ENCODE data around the gene UBE2J2.

UBE2J2 gene

DNA sequence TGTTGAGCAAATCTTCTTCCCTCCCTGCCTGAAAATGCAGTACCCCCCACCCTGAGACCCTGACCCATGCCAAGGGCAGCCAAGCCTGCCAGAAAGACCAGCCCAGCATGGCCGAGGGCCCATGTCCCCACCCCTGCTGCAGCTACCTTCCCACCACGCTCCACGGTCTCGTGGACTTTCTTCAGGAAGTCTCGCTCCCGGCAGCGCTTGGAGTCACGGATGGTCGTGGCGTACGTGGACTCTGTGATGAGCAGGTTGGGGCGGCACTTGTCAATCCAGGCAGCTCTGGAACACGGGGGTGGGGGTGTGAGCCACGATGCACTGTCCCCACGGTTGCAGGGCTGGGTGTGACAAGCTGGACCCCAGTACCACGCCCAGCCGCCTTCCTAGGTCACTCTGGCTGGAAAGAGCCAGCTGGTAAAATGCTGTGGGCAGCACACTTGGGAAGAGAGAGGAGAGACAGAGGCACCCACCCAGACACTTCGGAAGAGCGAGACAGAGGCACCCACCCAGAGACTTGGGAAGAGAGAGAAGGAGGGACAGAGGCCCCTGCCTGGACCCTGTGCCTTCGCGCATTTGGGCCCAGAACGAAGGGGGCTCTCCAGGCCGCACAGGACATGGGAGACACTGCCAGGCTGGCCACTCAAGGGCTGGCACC, 41.2 kb upstream of the UBE2J2 start:
- Histone ChIP-seq H3K27ac (ENCODE audit: low read length) (no peak overlapping the region), H3K4me1 (ENCODE audit: insufficient read depth, low read length) (peaks cover 11% of the 10 kb centered on the region), H3K9ac (ENCODE audit: low read depth, low read length) (peak overlapping the region; percentile 79; the same call in 1 of the 2 replicates), H3K27me3 (ENCODE audit: insufficient read depth, low read length) (no peaks in the 10 kb centered on the region), H3K9me3 (ENCODE audit: insufficient read depth, low read depth, low read length) (no peaks in the 10 kb centered on the region), H3K36me3 (ENCODE audit: insufficient read depth, low read depth, low read length) (peaks cover 70% of the 10 kb centered on the region), H3K4me3 (ENCODE audit: low read length) (peak overlapping the region; percentile 33; the same call in 1 of the 2 replicates)

- H3K9me3 ChIP-seq (ENCODE audit: insufficient read depth, low read depth, low read length) = no peaks in the 10 kb centered on the region
- H3K4me1 ChIP-seq (ENCODE audit: insufficient read depth, low read length) = peaks cover 11% of the 10 kb centered on the region
- no peak overlapping the region for H3K4me3 ChIP-seq (ENCODE audit: low read length)
- peaks cover 64% of the 10 kb centered on the region for H3K36me3 ChIP-seq (ENCODE audit: insufficient read depth, low read depth, low read length)
- H3K27me3 ChIP-seq (ENCODE audit: insufficient read depth, low read length) = no peaks in the 10 kb centered on the region
- H3K9ac ChIP-seq (ENCODE audit: low read depth, low read length) = no peak overlapping the region
- H3K27ac ChIP-seq (ENCODE audit: low read length) = no peak overlapping the region
Observed at GRCh38 chr1:1314237-1314586, 40.6 kb upstream of the UBE2J2 start.

GRCh38 chr1:1313500-1314236, 40.0 kb upstream of the UBE2J2 start:
- Histone ChIP-seq H3K36me3 (ENCODE audit: insufficient read depth, low read depth, low read length) (peaks cover 59% of the 10 kb centered on the region), H3K4me3 (ENCODE audit: low read length) (no peak overlapping the region), H3K9ac (ENCODE audit: low read depth, low read length) (no peak overlapping the region), H3K27ac (ENCODE audit: low read length) (no peak overlapping the region), H3K9me3 (ENCODE audit: insufficient read depth, low read depth, low read length) (no peaks in the 10 kb centered on the region), H3K27me3 (ENCODE audit: insufficient read depth, low read length) (no peaks in the 10 kb centered on the region), H3K4me1 (ENCODE audit: insufficient read depth, low read length) (peaks cover 11% of the 10 kb centered on the region)

- no peaks in the 10 kb centered on the region for H3K27me3 ChIP-seq (ENCODE audit: insufficient read depth, low read length)
- peaks cover 11% of the 10 kb centered on the region for H3K4me1 ChIP-seq (ENCODE audit: insufficient read depth, low read length)
- no peak overlapping the region for H3K9ac ChIP-seq (ENCODE audit: low read depth, low read length)
- H3K9me3 ChIP-seq (ENCODE audit: insufficient read depth, low read depth, low read length) = no peaks in the 10 kb centered on the region
- H3K36me3 ChIP-seq (ENCODE audit: insufficient read depth, low read depth, low read length) = peaks cover 52% of the 10 kb centered on the region
- H3K27ac ChIP-seq (ENCODE audit: low read length) = no peak overlapping the region
- H3K4me3 ChIP-seq (ENCODE audit: low read length) = no peak overlapping the region
Observed at GRCh38 chr1:1312450-1313314, 39.0 kb upstream of the UBE2J2 start.

DNA sequence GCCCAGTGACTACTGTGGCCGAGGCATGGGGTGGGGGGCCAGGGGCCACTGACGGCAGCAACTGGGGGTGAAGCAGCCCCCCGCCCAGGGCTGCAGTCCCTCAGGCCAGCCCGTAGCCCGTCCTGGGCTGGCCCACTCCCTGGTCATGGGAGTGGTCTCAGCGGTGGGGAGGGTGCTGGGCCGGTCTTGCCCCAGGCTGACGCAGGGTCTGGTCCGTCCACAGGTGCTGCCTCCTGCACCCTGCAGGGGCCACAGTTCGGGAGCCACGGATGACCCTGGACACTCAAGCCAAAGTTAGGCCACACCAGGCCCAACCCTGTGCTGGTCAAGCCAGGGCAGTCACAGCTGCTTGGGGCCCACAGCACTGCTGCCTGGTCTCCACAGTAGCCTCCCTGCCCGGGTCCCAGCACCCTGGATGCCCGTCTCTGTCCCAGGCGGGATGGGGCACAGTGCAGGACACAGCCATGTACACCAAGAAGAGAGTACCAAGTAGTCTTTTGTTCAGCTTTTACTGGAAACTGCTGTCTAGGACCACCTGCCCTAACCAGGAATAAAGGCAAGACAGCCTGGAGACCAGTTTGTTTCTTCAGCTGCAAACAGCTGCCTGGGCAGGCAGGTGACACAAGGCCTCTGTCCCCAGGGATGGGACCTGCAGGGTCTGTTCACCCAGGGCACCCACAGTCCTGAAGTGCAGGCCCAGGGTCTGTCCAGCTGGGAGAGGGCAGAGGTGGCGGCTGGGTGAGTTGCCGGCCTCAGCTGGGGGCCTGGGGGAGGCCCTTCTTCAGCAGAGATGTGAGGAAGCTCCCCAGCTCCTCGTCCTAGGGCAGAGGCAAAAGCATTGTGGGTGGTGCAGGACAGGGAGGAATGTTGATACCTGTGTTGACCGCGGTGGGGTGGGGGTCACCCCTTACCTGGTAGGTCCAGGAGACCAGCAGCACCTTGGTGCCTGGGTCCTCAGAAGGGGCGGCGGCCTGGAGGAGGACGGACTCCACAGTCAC, 37.8 kb upstream of the UBE2J2 start:
- no peak overlapping the region for H3K9ac ChIP-seq (ENCODE audit: low read depth, low read length)
- peaks cover 8% of the 10 kb centered on the region; the same call in 1 of the 2 replicates for H3K27me3 ChIP-seq (ENCODE audit: insufficient read depth, low read length)
- no peak overlapping the region for H3K27ac ChIP-seq (ENCODE audit: low read length)
- no peak overlapping the region for H3K4me3 ChIP-seq (ENCODE audit: low read length)
- peaks cover 46% of the 10 kb centered on the region for H3K36me3 ChIP-seq (ENCODE audit: insufficient read depth, low read depth, low read length)
- no peaks in the 10 kb centered on the region for H3K9me3 ChIP-seq (ENCODE audit: insufficient read depth, low read depth, low read length)
- H3K4me1 ChIP-seq (ENCODE audit: insufficient read depth, low read length) = peaks cover 14% of the 10 kb centered on the region

DNA sequence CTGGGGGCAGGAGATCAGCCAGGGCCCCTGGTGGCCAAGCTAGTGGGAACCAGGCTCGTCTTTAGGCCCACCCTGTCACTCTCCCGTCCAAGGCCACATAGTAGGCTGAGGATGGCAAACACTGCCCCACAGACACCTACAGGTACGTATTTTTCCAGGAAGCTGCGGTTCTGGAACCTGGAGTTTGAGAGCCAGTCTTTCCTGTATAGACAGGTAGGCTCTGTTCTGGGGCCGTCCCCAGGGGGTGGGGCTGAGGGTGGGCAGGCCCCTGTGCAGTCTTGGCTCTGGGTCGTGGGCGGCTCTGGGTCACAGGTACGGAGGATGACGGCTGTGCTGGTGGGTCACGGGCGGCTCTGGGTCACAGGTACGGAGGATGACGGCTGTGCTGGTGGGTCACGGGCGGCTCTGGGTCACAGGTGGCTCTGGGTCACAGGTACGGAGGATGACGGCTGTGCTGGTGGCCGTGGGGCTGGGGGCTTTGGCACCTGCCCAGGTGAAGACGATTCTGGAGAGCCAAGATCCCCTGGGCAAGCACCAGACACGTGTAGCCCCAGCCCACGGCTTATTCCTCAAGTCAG, 36.9 kb upstream of the UBE2J2 start:
- H3K4me1 ChIP-seq (ENCODE audit: insufficient read depth, low read length) = peaks cover 10% of the 10 kb centered on the region
- peaks cover 46% of the 10 kb centered on the region for H3K36me3 ChIP-seq (ENCODE audit: insufficient read depth, low read depth, low read length)
- H3K27me3 ChIP-seq (ENCODE audit: insufficient read depth, low read length) = peaks cover 8% of the 10 kb centered on the region; the same call in 1 of the 2 replicates
- H3K9me3 ChIP-seq (ENCODE audit: insufficient read depth, low read depth, low read length) = no peaks in the 10 kb centered on the region
- no peak overlapping the region for H3K9ac ChIP-seq (ENCODE audit: low read depth, low read length)
- no peak overlapping the region for H3K4me3 ChIP-seq (ENCODE audit: low read length)
- H3K27ac ChIP-seq (ENCODE audit: low read length) = no peak overlapping the region

DNA sequence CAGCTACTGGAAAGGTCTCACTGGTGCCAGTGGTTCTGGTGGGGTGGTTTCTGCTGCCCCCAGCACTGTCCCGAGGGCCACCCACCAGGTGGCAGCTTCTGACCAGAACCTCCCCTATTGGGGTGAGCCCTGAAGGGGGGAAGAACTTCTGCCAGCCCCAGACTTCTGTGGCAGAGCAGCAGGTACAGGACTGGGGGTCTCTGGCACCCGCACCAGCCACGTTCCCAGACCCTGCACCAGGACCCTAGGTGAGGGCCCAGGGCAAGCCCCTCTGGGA, 36.4 kb upstream of the UBE2J2 start:
- H3K4me3 ChIP-seq (ENCODE audit: low read length) = peak overlapping the region; percentile 69; the same call in 1 of the 2 replicates
- peaks cover 11% of the 10 kb centered on the region for H3K4me1 ChIP-seq (ENCODE audit: insufficient read depth, low read length)
- H3K9ac ChIP-seq (ENCODE audit: low read depth, low read length) = no peak overlapping the region
- H3K27ac ChIP-seq (ENCODE audit: low read length) = no peak overlapping the region
- no peaks in the 10 kb centered on the region for H3K9me3 ChIP-seq (ENCODE audit: insufficient read depth, low read depth, low read length)
- H3K27me3 ChIP-seq (ENCODE audit: insufficient read depth, low read length) = peaks cover 8% of the 10 kb centered on the region; the same call in 1 of the 2 replicates
- H3K36me3 ChIP-seq (ENCODE audit: insufficient read depth, low read depth, low read length) = peaks cover 45% of the 10 kb centered on the region

DNA sequence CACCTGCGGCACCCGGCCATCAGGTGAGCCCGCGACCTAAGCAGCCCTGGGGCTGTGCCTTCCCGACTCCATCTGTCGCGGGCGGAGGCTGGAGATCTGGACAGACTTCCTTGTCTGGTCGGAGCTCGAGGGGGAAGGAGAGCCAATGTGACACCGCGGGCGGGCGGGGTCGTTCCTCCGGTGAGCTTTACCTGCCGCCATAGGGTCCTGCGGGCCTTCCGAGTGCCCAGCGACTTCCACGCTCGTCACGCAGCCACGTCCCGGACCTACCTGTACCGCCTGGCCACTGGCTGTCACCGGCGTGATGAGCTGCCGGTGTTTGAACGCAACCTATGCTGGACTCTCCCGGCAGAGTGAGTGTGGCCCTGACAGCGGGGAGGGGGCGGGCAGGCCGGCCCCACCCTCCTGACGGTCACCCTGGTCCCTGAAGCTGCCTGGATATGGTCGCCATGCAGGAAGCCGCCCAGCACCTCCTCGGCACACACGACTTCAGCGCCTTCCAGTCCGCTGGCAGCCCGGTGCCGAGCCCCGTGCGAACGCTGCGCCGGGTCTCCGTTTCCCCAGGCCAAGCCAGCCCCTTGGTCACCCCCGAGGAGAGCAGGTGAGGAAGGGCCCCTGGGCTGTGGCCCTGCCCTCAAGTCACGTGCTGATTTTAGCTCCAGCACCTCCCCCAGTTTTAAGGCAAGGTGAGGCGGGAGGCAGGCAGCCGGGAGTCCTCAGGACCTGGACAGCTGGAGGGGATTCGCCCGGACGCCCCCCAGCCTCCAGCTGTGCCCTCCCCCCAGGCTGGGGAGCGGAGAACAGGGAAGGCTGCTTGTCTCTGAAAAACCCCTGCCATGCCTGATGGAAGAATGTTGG, 35.8 kb upstream of the UBE2J2 start:
- Histone ChIP-seq H3K9me3 (ENCODE audit: insufficient read depth, low read depth, low read length) (no peaks in the 10 kb centered on the region), H3K4me1 (ENCODE audit: insufficient read depth, low read length) (peaks cover 13% of the 10 kb centered on the region), H3K27ac (ENCODE audit: low read length) (no peak overlapping the region), H3K9ac (ENCODE audit: low read depth, low read length) (peak overlapping the region; percentile 63; the same call in 1 of the 2 replicates), H3K36me3 (ENCODE audit: insufficient read depth, low read depth, low read length) (peaks cover 40% of the 10 kb centered on the region), H3K27me3 (ENCODE audit: insufficient read depth, low read length) (peaks cover 8% of the 10 kb centered on the region; the same call in 1 of the 2 replicates), H3K4me3 (ENCODE audit: low read length) (peak overlapping the region; percentile 69)

- H3K9ac ChIP-seq (ENCODE audit: low read depth, low read length) = peak overlapping the region; percentile 63; the same call in 1 of the 2 replicates
- peaks cover 15% of the 10 kb centered on the region for H3K4me1 ChIP-seq (ENCODE audit: insufficient read depth, low read length)
- peak overlapping the region; percentile 69; the same call in 1 of the 2 replicates for H3K4me3 ChIP-seq (ENCODE audit: low read length)
- peaks cover 33% of the 10 kb centered on the region for H3K36me3 ChIP-seq (ENCODE audit: insufficient read depth, low read depth, low read length)
- H3K27me3 ChIP-seq (ENCODE audit: insufficient read depth, low read length) = peaks cover 8% of the 10 kb centered on the region; the same call in 1 of the 2 replicates
- H3K27ac ChIP-seq (ENCODE audit: low read length) = no peak overlapping the region
- no peaks in the 10 kb centered on the region for H3K9me3 ChIP-seq (ENCODE audit: insufficient read depth, low read depth, low read length)
Observed at GRCh38 chr1:1308756-1309250, 35.1 kb upstream of the UBE2J2 start.

All from iPS-20b (cell line).